Breast epithelium (tissue), 3 donors: ENCODE measurements around the gene COLQ.

Experiments
- POLR2A ChIP-seq: fragments of 450-650 bp; IDR thresholded peaks from one replicate; pipeline ENCODE4 v1.6.1; 2016; ENCODE audit warnings: antibody characterized with exemption, mild to moderate bottlenecking, moderate library complexity
- TF ChIP-seq, protein P1 (sequence below), 3 donors: fragments of 450-650 bp; IDR thresholded peaks; one replicate each; pipeline ENCODE4 v1.5.1; 2016 to 2017; ENCODE audit warnings: antibody characterized with exemption in 3 of 3, mild to moderate bottlenecking in 3 of 3, moderate library complexity in 3 of 3

DNA sequence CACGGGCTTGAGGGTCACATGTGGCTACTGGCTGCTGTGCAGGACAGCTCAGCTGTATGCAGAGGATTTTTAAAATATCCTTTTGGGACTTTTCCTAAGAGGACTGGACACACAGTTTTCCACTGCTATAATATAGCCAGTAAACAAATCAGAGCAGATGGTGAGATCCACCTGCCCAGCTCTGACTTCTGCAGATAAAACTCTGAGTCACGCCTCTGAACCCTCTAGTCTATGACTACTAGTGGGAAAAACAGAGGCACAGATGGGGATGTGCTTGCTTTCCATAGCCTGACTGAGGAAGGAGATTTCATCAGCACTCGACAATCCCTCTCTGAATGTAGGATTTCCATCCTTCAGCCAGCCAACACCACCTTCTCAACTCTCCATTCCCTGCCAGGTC, 45.1 kb downstream of the COLQ start:
- TF ChIP-seq, protein P1, sequence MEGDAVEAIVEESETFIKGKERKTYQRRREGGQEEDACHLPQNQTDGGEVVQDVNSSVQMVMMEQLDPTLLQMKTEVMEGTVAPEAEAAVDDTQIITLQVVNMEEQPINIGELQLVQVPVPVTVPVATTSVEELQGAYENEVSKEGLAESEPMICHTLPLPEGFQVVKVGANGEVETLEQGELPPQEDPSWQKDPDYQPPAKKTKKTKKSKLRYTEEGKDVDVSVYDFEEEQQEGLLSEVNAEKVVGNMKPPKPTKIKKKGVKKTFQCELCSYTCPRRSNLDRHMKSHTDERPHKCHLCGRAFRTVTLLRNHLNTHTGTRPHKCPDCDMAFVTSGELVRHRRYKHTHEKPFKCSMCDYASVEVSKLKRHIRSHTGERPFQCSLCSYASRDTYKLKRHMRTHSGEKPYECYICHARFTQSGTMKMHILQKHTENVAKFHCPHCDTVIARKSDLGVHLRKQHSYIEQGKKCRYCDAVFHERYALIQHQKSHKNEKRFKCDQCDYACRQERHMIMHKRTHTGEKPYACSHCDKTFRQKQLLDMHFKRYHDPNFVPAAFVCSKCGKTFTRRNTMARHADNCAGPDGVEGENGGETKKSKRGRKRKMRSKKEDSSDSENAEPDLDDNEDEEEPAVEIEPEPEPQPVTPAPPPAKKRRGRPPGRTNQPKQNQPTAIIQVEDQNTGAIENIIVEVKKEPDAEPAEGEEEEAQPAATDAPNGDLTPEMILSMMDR (IDR thresholded peaks at IDR 0.05) = no peak
- no peak for TF ChIP-seq POLR2A
